T-helper 17 cell (primary cell): ENCODE results near the gene MFN1. TPM values are rescaled to one million over a fixed set of nuclear protein-coding genes. Genes with fewer than 3 reads are reported as not detected.

Experiments used
- ATAC-seq: fragments of 150-1000 bp; cut with Tn5 transposase; 2 replicates; pipeline ENCODE4 v1.10.0; 2021; ENCODE audit warnings: mild to moderate bottlenecking, moderate library complexity
- DNase-seq, 3 donors: peaks; one replicate each; pipeline versions ENCODE4 v3.0.0 to v3.0.0-alpha.2; 2020 to 2021
- H3K9me3 ChIP-seq: one replicate; pipeline ENCODE4 v1.7.0; 2013; ENCODE audit warnings: low read length, mild to moderate bottlenecking; ENCODE audit not compliant: control insufficient read depth, poor library complexity, severe bottlenecking
- H3K27ac Mint-ChIP-seq: one replicate; pipeline ENCODE4 v1.8.0; 2022; ENCODE audit warnings: mild to moderate bottlenecking, moderate library complexity, mixed read lengths
- H3K27me3 Mint-ChIP-seq: one replicate; pipeline ENCODE4 v1.8.0; 2022; ENCODE audit warnings: mixed read lengths
- H3K36me3 Mint-ChIP-seq: one replicate; pipeline ENCODE4 v1.8.0; 2022; ENCODE audit warnings: low read depth, mixed read lengths
- H3K4me1 Mint-ChIP-seq: one replicate; pipeline ENCODE4 v1.8.0; 2022; ENCODE audit warnings: mild to moderate bottlenecking, mixed read lengths
- H3K4me3 Mint-ChIP-seq: one replicate; pipeline ENCODE4 v1.8.0; 2022; ENCODE audit warnings: mild to moderate bottlenecking, moderate library complexity, mixed read lengths
- total RNA-seq, 4 donors: library from RNA in 2 of 4; stranded (reverse) in 2 of 4; gene quantifications; one replicate each; pipeline ENCODE4 v1.2.3 and lab custom pipeline; 2022 to 2026

The MFN1 gene
- total RNA-seq, 2 donors from 2014 or later: 27.3 to 32.0 TPM

DNA sequence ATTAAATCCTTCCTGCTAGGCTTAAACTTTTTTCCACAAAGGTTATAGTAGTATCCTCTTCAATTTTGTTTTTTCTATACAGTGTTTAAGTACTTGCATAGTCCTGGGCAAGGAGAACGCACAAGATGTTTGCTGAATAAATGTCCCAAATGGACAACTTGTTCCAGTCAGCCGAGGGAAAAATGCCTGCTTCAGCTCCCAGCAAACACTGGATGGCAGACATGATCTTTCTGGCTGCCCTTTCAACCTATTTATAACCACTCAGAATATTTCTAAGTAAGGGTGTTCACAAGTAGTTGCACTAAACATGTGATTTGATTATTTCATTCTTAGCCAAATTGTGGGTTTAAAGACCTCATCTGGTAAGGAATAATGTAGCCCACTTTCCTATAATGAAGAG lies 74.0 kb downstream of the MFN1 start:
- Mint-ChIP-seq H3K27ac (no peak overlapping the region), H3K27me3 (peaks cover 7% of the 10 kb centered on the region), H3K36me3 (no peaks in the 10 kb centered on the region), H3K4me3 (no peak overlapping the region), H3K4me1 (no peaks in the 10 kb centered on the region)
- DNase-seq (no peak), ATAC-seq (no peak)
- no peaks in the 10 kb centered on the region for H3K9me3 ChIP-seq

DNA sequence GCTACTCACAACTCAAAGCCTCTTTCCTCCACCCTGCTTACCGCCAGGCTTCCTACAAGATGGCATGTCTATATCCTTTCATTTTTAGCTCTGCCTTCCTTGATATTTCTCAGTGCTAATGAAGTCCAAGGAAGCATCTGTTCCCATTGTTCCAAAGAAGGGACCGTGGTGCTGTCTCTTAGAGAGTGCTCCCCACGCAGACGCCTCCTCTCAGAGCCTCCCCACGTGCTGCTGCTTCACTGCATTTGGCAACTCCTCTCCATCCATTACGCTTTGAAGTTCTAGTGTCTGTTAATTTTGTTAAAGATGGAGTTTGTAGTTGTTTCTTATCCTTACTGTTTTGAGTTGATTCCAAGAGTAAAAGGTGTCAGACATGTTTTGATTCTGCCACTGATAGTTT lies 77.6 kb downstream of the MFN1 start:
- Mint-ChIP-seq H3K4me1 (no peaks in the 10 kb centered on the region), H3K27me3 (peaks cover 13% of the 10 kb centered on the region), H3K27ac (no peak overlapping the region), H3K4me3 (no peak overlapping the region), H3K36me3 (peaks cover 5% of the 10 kb centered on the region)
- ATAC-seq: no peak
- DNase-seq: no peak
- H3K9me3 ChIP-seq: no peaks in the 10 kb centered on the region

DNA sequence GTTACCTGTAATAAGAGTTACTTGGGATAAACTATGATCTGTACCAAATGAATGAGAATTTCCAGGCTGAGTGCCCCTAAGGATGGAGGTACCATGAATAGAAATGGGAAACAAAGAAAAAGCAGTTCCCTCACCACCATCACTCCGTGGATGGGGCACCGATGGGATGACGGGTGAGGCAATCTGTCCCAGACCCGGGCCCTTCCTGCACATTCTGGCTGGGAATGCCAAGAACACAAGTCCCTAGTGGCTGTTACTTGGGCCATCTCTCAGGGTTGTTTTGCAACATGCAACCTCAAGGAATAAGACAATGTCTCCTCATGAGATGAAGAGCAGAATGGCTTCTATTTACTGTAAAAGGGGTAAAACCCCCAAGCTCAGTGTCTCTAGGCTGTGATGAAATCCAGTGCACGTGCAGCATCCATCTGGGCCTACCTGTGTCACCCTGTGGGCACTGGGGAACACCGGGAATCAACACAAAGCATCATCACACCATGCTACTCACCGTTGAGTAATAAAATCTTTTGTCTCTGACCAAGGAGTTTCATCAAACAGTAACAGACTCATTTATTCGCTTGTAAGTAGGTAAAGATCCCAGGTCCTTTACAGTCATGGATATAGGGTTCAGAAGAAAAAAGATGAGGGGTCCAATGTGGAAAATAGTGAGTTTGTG lies 81.5 kb downstream of the MFN1 start:
- ATAC-seq (no peak), DNase-seq (no peak)
- peaks cover 5% of the 10 kb centered on the region for H3K36me3 Mint-ChIP-seq
- H3K4me3 Mint-ChIP-seq: no peak overlapping the region
- peaks cover 46% of the 10 kb centered on the region for H3K27me3 Mint-ChIP-seq
- H3K27ac Mint-ChIP-seq: no peak overlapping the region
- H3K9me3 ChIP-seq: no peaks in the 10 kb centered on the region
- no peaks in the 10 kb centered on the region for H3K4me1 Mint-ChIP-seq

DNA sequence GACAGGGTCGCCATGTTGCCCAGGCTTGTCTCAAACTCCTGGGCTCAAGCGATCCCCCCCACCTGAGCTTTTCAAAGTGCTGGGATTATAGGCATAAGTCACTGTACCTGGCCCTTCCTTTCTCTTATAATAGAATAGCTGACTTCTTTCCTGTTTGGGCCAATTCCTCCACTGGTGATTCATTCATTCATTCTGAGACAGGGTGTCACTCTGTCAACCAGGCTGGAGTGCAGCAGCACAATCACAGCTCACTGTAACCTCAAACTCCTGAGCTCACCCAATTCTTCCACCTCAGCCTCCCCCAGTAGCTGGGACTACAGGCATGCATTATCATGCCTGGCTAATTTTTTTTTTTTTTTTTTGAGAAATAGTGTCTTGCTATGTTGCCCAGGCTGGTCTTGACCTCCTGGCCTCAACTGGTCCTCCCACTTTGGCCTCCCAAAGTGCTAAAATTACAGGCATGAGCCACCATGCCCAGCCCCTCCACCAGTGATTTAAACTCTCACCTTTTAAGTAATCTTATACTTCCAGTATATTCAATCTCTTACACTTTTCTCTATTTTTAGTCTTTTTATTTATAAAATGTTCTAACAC lies 82.9 kb downstream of the MFN1 start:
- DNase-seq (no peak), ATAC-seq (no peak)
- H3K4me1 Mint-ChIP-seq: peaks cover 3% of the 10 kb centered on the region
- H3K36me3 Mint-ChIP-seq: peaks cover 5% of the 10 kb centered on the region
- no peak overlapping the region for H3K4me3 Mint-ChIP-seq
- no peak overlapping the region for H3K27ac Mint-ChIP-seq
- peaks cover 39% of the 10 kb centered on the region for H3K27me3 Mint-ChIP-seq
- H3K9me3 ChIP-seq: no peaks in the 10 kb centered on the region

DNA sequence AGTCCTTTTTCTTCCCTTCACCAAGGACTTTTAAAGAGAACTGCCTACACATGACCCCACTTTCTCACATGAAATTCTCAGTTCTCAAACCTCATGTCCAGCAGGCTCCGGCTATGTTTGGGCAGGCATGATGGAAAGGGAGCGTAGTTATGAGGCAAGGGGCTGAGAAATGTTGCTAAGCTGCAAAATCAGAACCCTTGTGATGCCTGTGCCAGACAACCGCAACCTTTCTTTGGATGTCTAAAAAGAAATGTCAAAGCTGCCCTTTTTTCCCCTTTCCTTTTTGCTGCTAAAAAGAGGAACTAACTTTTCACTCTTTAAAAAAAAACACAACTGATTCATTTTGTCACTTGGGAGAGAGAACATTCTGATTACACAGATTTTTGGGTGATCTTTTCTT lies 84.5 kb downstream of the MFN1 start:
- peaks cover 39% of the 10 kb centered on the region for H3K27me3 Mint-ChIP-seq
- H3K36me3 Mint-ChIP-seq: peaks cover 4% of the 10 kb centered on the region
- DNase-seq: no peak
- H3K4me1 Mint-ChIP-seq: peaks cover 3% of the 10 kb centered on the region
- ATAC-seq: no peak
- H3K4me3 Mint-ChIP-seq: no peak overlapping the region
- H3K9me3 ChIP-seq: no peaks in the 10 kb centered on the region
- H3K27ac Mint-ChIP-seq: peak overlapping the region; percentile 56

DNA sequence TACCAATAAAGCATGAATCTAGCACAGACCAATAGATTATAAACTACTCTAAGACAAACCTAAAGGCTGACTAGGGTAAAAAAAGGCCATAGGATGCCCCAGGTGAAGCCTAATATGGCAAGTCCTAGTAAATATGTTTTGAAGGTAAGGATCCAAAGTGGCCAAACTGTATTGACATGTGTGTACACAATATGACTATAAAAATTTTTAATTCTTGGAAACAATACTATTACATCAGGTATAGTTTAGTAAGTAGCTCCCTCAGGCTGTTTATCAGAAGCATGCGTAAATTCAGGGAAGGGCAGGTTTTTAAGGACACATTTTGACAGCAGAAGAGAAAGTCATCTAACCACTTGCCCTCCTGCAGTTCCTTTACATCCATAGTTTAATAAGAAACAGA lies 84.9 kb downstream of the MFN1 start:
- peaks cover 3% of the 10 kb centered on the region for H3K4me1 Mint-ChIP-seq
- H3K9me3 ChIP-seq: no peaks in the 10 kb centered on the region
- peaks cover 39% of the 10 kb centered on the region for H3K27me3 Mint-ChIP-seq
- ATAC-seq (no peak), DNase-seq (no peak)
- peaks cover 4% of the 10 kb centered on the region for H3K36me3 Mint-ChIP-seq
- H3K27ac Mint-ChIP-seq: no peak overlapping the region
- H3K4me3 Mint-ChIP-seq: no peak overlapping the region

DNA sequence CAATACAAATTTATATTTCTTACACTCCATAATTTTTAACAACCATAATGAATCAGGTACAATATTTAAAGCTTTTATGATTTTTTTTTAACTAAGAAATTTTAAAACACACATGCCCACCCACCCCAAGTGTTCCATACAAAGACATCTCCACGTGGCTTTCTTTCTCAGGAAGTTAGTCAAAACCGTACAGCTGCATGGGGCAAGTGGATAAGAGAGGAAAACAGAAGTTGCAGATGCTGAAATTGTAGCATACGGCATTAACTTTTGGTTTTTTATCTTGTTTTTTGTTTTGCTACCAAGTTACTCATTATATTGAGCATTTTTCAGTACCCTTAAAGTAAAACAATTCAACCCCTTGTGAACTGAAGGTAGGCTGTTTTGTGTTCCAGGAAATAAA lies 89.0 kb downstream of the MFN1 start:
- no peaks in the 10 kb centered on the region for H3K9me3 ChIP-seq
- Mint-ChIP-seq H3K27me3 (peaks cover 26% of the 10 kb centered on the region), H3K4me1 (peaks cover 7% of the 10 kb centered on the region), H3K27ac (no peak overlapping the region), H3K4me3 (no peak overlapping the region), H3K36me3 (no peaks in the 10 kb centered on the region)
- no peak for DNase-seq
- no peak for ATAC-seq

DNA sequence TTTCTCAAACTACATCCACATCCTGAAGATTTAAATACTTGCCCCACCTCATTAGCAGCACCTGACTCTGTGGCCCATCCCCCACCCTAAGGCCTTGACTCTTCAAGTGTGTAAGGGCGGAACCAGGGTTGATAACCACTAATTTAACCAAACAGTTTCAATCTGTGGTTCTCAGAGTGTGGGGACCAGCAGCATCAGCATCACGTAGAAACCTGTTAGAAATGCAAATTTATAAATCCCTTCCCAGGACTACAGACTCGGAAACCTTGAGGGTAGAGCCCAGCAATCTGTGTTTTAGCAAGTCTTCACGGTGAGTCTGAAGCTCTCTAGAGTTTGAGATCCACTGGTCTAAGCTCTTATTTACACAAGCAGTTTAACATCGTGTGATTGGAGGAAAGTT lies 91.3 kb downstream of the MFN1 start:
- peaks cover 9% of the 10 kb centered on the region for H3K4me1 Mint-ChIP-seq
- H3K9me3 ChIP-seq: no peaks in the 10 kb centered on the region
- ATAC-seq (peak; percentile 78), DNase-seq (no peak)
- no peaks in the 10 kb centered on the region for H3K36me3 Mint-ChIP-seq
- peaks cover 10% of the 10 kb centered on the region for H3K27me3 Mint-ChIP-seq
- H3K27ac Mint-ChIP-seq: no peak overlapping the region
- H3K4me3 Mint-ChIP-seq: no peak overlapping the region

Other genes with a start within 250 kb of the MFN1 start
- gene PIK3CA, start 199.4 kb upstream of the MFN1 start, total RNA-seq: 10 to 100 TPM; 42.4 to 45.4 TPM
- 1 to 10 TPM in 1 of 2 donors, under 1 TPM in 1; 0.57 to 1.0 TPM for gene KCNMB3, start 96.6 kb upstream of the MFN1 start, total RNA-seq
- gene ZNF639, start 24.7 kb upstream of the MFN1 start, total RNA-seq: 10 to 100 TPM; 63.6 to 68.9 TPM
- under 1 TPM; 0.78 to 0.90 TPM for gene GNB4, start 103.8 kb downstream of the MFN1 start, total RNA-seq
- 10 to 100 TPM; 30.5 to 31.7 TPM for gene ACTL6A, start 215.2 kb downstream of the MFN1 start, total RNA-seq